ENCODE data around the gene FYCO1. TPM values are rescaled to one million over a fixed set of nuclear protein-coding genes. Genes with fewer than 3 reads are reported as not detected.
"Not testable (repeated sequence)": the region's sequence is repeated elsewhere in the genome, so short reads cannot be mapped to it uniquely, and the experiment has no call there.

FYCO1 gene
- total and polyA plus RNA-seq, 2 experiments from 2014 or later: 6.2 to 13.4 TPM

GRCh38 chr3:46008058-46008457, 12.4 kb upstream of the FYCO1 start:
- Histone ChIP-seq H3K4me3 (no peak overlapping the region), H3K4me2 (ENCODE audit: unreplicated experiment) (no peak overlapping the region), H3K79me2 (ENCODE audit: insufficient read depth) (no peaks in the 10 kb centered on the region), H3F3A (ENCODE audit: insufficient read depth) (peaks cover 21% of the 10 kb centered on the region), H3K9me3 (ENCODE audit: low read depth) (no peaks in the 10 kb centered on the region), H4K20me1 (ENCODE audit: insufficient read depth) (no peaks in the 10 kb centered on the region), H3K4me1 (ENCODE audit: insufficient read depth) (peaks cover 17% of the 10 kb centered on the region), H3K9ac (no peak overlapping the region), H3K9me2 (ENCODE audit: insufficient read depth) (no peaks in the 10 kb centered on the region), H3K27ac (no peak overlapping the region), H2AFZ (no peak overlapping the region), H3K27me3 (replicated peaks; ENCODE audit: insufficient read depth) (no peaks in the 10 kb centered on the region; the same call in 1 of the 2 replicates), H3K36me3 (ENCODE audit: low read depth) (no peaks in the 10 kb centered on the region)
- DNase-seq: no peak
- 83 to 85% methylated on average over 6 of the region's 6 CpGs for WGBS, 2 experiments (ENCODE audit: low coverage in 1 of 2, low lambda C conversion rate in 2 of 2, missing lambda C conversion rate in 2 of 2)
- TF ChIP-seq EZH2 (IDR thresholded peaks at IDR 0.05; ENCODE audit: insufficient read depth, poor library complexity, severe bottlenecking): no peak
- no peak for TF ChIP-seq EZH2phosphoT487 (IDR thresholded peaks at IDR 0.05; ENCODE audit: insufficient read depth, low read depth)
- in situ Hi-C loops (cut with MboI): no loop called here

- Histone ChIP-seq H3K36me3 (ENCODE audit: low read depth) (no peaks in the 10 kb centered on the region), H2AFZ (no peak overlapping the region), H3K9ac (no peak overlapping the region), H3K27ac (peak overlapping the region; percentile 45), H3K9me3 (ENCODE audit: low read depth) (no peaks in the 10 kb centered on the region), H3K4me2 (ENCODE audit: unreplicated experiment) (no peak overlapping the region), H4K20me1 (ENCODE audit: insufficient read depth) (no peaks in the 10 kb centered on the region), H3K27me3 (replicated peaks; ENCODE audit: insufficient read depth) (no peaks in the 10 kb centered on the region), H3K9me2 (ENCODE audit: insufficient read depth) (no peaks in the 10 kb centered on the region), H3K4me1 (ENCODE audit: insufficient read depth) (peaks cover 17% of the 10 kb centered on the region), H3K79me2 (ENCODE audit: insufficient read depth) (no peaks in the 10 kb centered on the region), H3F3A (ENCODE audit: insufficient read depth) (peaks cover 21% of the 10 kb centered on the region), H3K4me3 (no peak overlapping the region)
- no peak for DNase-seq
- in situ Hi-C loops (cut with MboI): no loop called here
- TF ChIP-seq EZH2 (IDR thresholded peaks at IDR 0.05; ENCODE audit: insufficient read depth, poor library complexity, severe bottlenecking) (no peak), EZH2phosphoT487 (IDR thresholded peaks at IDR 0.05; ENCODE audit: insufficient read depth, low read depth) (no peak)
Observed at GRCh38 chr3:46007280-46007679, 11.7 kb upstream of the FYCO1 start.

- H3K79me2 ChIP-seq (ENCODE audit: insufficient read depth): no peaks in the 10 kb centered on the region
- no peaks in the 10 kb centered on the region for H4K20me1 ChIP-seq (ENCODE audit: insufficient read depth)
- H3K27me3 ChIP-seq (replicated peaks; ENCODE audit: insufficient read depth): no peaks in the 10 kb centered on the region
- peak; percentile 85 for DNase-seq
- peak overlapping the region; percentile 45 for H3K27ac ChIP-seq
- H3K9ac ChIP-seq: no peak overlapping the region
- in situ Hi-C loops (cut with MboI): no loop called here
- TF ChIP-seq EZH2 (IDR thresholded peaks at IDR 0.05; ENCODE audit: insufficient read depth, poor library complexity, severe bottlenecking) (no peak), EZH2phosphoT487 (IDR thresholded peaks at IDR 0.05; ENCODE audit: insufficient read depth, low read depth) (no peak)
- H3K9me2 ChIP-seq (ENCODE audit: insufficient read depth): no peaks in the 10 kb centered on the region
- 16 to 21% methylated on average over 5 of the region's 5 CpGs for WGBS, 2 experiments (ENCODE audit: low coverage in 1 of 2, low lambda C conversion rate in 2 of 2, missing lambda C conversion rate in 2 of 2)
- no peaks in the 10 kb centered on the region for H3K9me3 ChIP-seq (ENCODE audit: low read depth)
- H2AFZ ChIP-seq: no peak overlapping the region
- H3K36me3 ChIP-seq (ENCODE audit: low read depth): no peaks in the 10 kb centered on the region
- peaks cover 17% of the 10 kb centered on the region for H3K4me1 ChIP-seq (ENCODE audit: insufficient read depth)
- H3K4me2 ChIP-seq (ENCODE audit: unreplicated experiment): peak overlapping the region; percentile 47
- H3F3A ChIP-seq (ENCODE audit: insufficient read depth): peaks cover 21% of the 10 kb centered on the region
- no peak overlapping the region for H3K4me3 ChIP-seq
Observed at GRCh38 chr3:46006238-46007032, 10.8 kb upstream of the FYCO1 start.

- H3K9me2 ChIP-seq (ENCODE audit: insufficient read depth); H2AFZ ChIP-seq; H3K9me3 ChIP-seq (ENCODE audit: low read depth); H3K27me3 ChIP-seq (replicated peaks; ENCODE audit: insufficient read depth); H3K79me2 ChIP-seq (ENCODE audit: insufficient read depth); H3K27ac ChIP-seq; in situ Hi-C loops (cut with MboI); H4K20me1 ChIP-seq (ENCODE audit: insufficient read depth); H3K4me2 ChIP-seq (ENCODE audit: unreplicated experiment); H3K36me3 ChIP-seq (ENCODE audit: low read depth); DNase-seq; H3K9ac ChIP-seq; H3K4me3 ChIP-seq: not testable (repeated sequence)
- peaks cover 21% of the 10 kb centered on the region for H3F3A ChIP-seq (ENCODE audit: insufficient read depth)
- peaks cover 17% of the 10 kb centered on the region for H3K4me1 ChIP-seq (ENCODE audit: insufficient read depth)
Observed at GRCh38 chr3:46003706-46004105, 8.1 kb upstream of the FYCO1 start.

GRCh38 chr3:46001178-46001577, 5.6 kb upstream of the FYCO1 start:
- Histone ChIP-seq H3K4me1 (ENCODE audit: insufficient read depth) (peaks cover 5% of the 10 kb centered on the region; the same call in 1 of the 2 replicates), H3K9me2 (ENCODE audit: insufficient read depth) (no peaks in the 10 kb centered on the region), H3K36me3 (ENCODE audit: low read depth) (no peaks in the 10 kb centered on the region), H3K27ac (no peak overlapping the region), H4K20me1 (ENCODE audit: insufficient read depth) (no peaks in the 10 kb centered on the region), H3K27me3 (replicated peaks; ENCODE audit: insufficient read depth) (no peaks in the 10 kb centered on the region), H2AFZ (no peak overlapping the region), H3K9me3 (ENCODE audit: low read depth) (no peaks in the 10 kb centered on the region), H3K79me2 (ENCODE audit: insufficient read depth) (no peaks in the 10 kb centered on the region), H3K4me2 (ENCODE audit: unreplicated experiment) (no peak overlapping the region), H3K4me3 (no peak overlapping the region), H3F3A (ENCODE audit: insufficient read depth) (peaks cover 5% of the 10 kb centered on the region), H3K9ac (no peak overlapping the region)
- TF ChIP-seq EZH2 (IDR thresholded peaks at IDR 0.05; ENCODE audit: insufficient read depth, poor library complexity, severe bottlenecking): no peak
- no peak for TF ChIP-seq EZH2phosphoT487 (IDR thresholded peaks at IDR 0.05; ENCODE audit: insufficient read depth, low read depth)
- in situ Hi-C loops (cut with MboI): no loop called here
- DNase-seq: no peak
- 76 to 87% methylated on average over 2 of the region's 2 CpGs for WGBS, 2 experiments (ENCODE audit: low coverage in 1 of 2, low lambda C conversion rate in 2 of 2, missing lambda C conversion rate in 2 of 2)
